Fibroblast of skin of left quadriceps (primary cell): ENCODE data around the gene KYNU.
"Not testable (repeated sequence)": the region's sequence is repeated elsewhere in the genome, so short reads cannot be mapped to it uniquely, and the experiment has no call there.

Experiments
- DNase-seq, 2 experiments: peaks; one replicate each; pipeline ENCODE4 v3.0.0-alpha.2; 2013; ENCODE audit warnings: low read depth in 2 of 2

KYNU gene

DNA sequence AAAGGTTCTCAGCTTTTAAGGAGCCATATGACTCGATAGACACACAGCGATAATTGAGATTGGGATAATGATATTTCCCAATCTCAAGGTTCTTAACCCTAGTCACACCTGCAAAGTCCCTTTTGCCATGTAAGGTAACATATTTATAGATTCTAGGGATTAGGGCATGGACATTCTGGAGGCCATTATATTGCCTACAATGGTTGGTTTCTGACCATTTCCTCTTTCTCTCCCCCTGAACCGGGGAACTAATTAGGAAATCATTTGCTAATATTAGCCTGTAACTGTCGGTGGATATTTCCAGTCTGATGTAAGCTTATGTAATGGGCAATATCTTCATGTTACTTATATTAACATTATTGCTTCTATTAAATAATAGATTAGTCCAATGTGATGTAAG, 210.9 kb downstream of the KYNU start:
- DNase-seq: no peak

DNA sequence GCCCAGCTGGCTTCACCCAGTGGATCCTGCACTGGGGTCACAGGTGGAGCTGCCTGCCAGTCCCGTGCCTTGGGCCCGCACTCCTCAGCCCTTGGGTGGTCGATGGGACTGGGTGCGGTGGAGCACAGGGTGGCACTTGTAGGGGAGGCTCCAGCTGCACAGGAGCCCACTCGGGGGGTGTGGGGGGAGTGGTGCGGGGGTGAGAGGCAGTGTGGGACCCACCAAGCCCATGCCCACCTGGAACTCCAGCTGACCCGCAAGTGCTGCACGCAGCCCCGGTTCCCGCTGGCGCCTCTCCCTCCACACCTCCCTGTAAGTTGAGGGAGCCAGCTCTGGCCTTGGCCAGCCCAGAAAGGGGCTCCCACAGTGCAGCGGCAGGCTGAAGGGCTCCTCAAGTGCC, 212.1 kb downstream of the KYNU start:
- DNase-seq: not testable (repeated sequence)
